ENCODE measurements around the gene NF1.

- no peak for TF ChIP-seq SIN3A (IDR thresholded peaks at IDR 0.05; ENCODE audit: borderline replicate concordance, insufficient read depth, low read length)
- TF ChIP-seq REST (IDR thresholded peaks at IDR 0.05; ENCODE audit: insufficient read depth in 1 of 2, low read depth in 2 of 2, low read length in 2 of 2) = no peak
- TF ChIP-seq POLR2AphosphoS5 (IDR thresholded peaks at IDR 0.05; ENCODE audit: low read depth, low read length) = no peak
Observed at GRCh38 chr17:31048780-31049179, 46.0 kb upstream of the NF1 start.
